ENCODE results near the gene RPP25.
A peak's percentile ranks its signal among the peaks of the same experiment; 100 is the strongest.

The RPP25 gene

GRCh38 chr15:74978077-74978476, 21.5 kb upstream of the RPP25 start:
- Histone ChIP-seq H3K27ac (peak overlapping the region; percentile 4), H3K27me3 (replicated peaks) (no peaks in the 10 kb centered on the region)
- no peak for DNase-seq

GRCh38 chr15:74977599-74977998, 21.0 kb upstream of the RPP25 start:
- in situ Hi-C loops (cut with HindIII; ENCODE audit: low pct_ligation_motif_present, low sequenced_read_pairs) = no loop called here
- H3K27me3 ChIP-seq (replicated peaks) = no peaks in the 10 kb centered on the region
- H3K27ac ChIP-seq = peak overlapping the region; percentile 4
- DNase-seq = peak; percentile 20
- no peak overlapping the region for H3K4me3 ChIP-seq (ENCODE audit: low read depth, low read length)
- H3K36me3 ChIP-seq (replicated peaks) = no peaks in the 10 kb centered on the region
- TF ChIP-seq CTCF (IDR thresholded peaks at IDR 0.05; ENCODE audit: low read depth, low read length, missing control alignments) = no peak

More at GRCh38 chr15:74978077-74978476, 21.5 kb upstream of the RPP25 start:
- H3K36me3 ChIP-seq (replicated peaks) = no peaks in the 10 kb centered on the region
- no peak overlapping the region for H3K4me3 ChIP-seq (ENCODE audit: low read depth, low read length)
- in situ Hi-C loops (cut with HindIII; ENCODE audit: low pct_ligation_motif_present, low sequenced_read_pairs) = no loop called here
- no peak for TF ChIP-seq CTCF (IDR thresholded peaks at IDR 0.05; ENCODE audit: low read depth, low read length, missing control alignments)

- Histone ChIP-seq H3K36me3 (replicated peaks) (no peaks in the 10 kb centered on the region), H3K4me3 (ENCODE audit: low read depth, low read length) (no peak overlapping the region), H3K27ac (no peak overlapping the region), H3K27me3 (replicated peaks) (no peaks in the 10 kb centered on the region)
- DNase-seq = no peak
- in situ Hi-C loops (cut with HindIII; ENCODE audit: low pct_ligation_motif_present, low sequenced_read_pairs) = no loop called here
- peak; percentile 23 for TF ChIP-seq CTCF (IDR thresholded peaks at IDR 0.05; ENCODE audit: low read depth, low read length, missing control alignments)
Measured at GRCh38 chr15:74976159-74976558, 19.6 kb upstream of the RPP25 start.

GRCh38 chr15:74967670-74968069, 11.1 kb upstream of the RPP25 start:
- Histone ChIP-seq H3K27ac (no peak overlapping the region), H3K36me3 (replicated peaks) (no peaks in the 10 kb centered on the region), H3K4me3 (ENCODE audit: low read depth, low read length) (no peak overlapping the region), H3K27me3 (replicated peaks) (no peaks in the 10 kb centered on the region)
- no peak for TF ChIP-seq CTCF (IDR thresholded peaks at IDR 0.05; ENCODE audit: low read depth, low read length, missing control alignments)
- no peak for DNase-seq
- in situ Hi-C loops (cut with HindIII; ENCODE audit: low pct_ligation_motif_present, low sequenced_read_pairs) = no loop called here

DNA sequence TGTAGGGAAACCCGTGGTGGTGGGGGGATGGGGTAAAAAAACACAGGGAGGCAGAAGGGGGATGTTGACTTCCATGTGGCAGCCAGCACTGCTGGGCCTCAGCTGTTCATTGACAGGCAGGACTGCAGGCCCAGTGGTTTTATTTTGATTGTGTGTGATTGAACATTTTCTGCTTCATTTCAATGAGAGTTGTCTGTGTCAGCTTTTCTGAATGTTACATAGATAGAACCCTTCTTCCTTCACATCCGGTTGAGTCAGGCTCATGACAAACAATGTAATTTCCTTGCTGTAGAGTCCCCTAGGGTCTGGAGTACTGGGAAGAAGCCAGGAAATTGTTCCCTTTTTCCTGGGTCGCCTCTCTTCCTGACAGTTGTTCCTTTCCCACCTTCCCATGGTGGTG, 8.2 kb upstream of the RPP25 start:
- peak; percentile 39 for DNase-seq
- in situ Hi-C loops (cut with HindIII; ENCODE audit: low pct_ligation_motif_present, low sequenced_read_pairs) = no loop called here
- Histone ChIP-seq H3K27ac (no peak overlapping the region), H3K4me3 (ENCODE audit: low read depth, low read length) (no peak overlapping the region), H3K36me3 (replicated peaks) (no peaks in the 10 kb centered on the region), H3K27me3 (replicated peaks) (no peaks in the 10 kb centered on the region)
- TF ChIP-seq CTCF (IDR thresholded peaks at IDR 0.05; ENCODE audit: low read depth, low read length, missing control alignments) = no peak

DNA sequence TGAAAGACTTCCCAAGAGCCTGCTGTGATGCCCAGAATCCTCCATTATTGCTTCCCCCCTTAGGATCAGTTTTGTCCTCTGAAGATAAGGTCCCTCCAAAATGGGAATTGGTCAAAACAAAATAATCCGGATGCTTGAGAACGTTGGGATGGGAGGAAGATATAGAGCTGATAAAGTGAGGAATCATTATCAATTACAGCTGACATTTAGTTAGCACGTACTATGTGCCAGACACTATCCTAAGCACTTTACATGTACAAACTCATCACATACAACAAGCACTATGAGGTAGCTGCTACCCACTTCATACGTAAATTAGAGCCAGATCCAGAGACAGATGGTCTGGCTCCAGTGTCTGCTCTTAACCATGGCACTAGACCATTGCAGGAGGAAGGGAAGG, 6.6 kb upstream of the RPP25 start:
- TF ChIP-seq CTCF (IDR thresholded peaks at IDR 0.05; ENCODE audit: low read depth, low read length, missing control alignments) = no peak
- DNase-seq = no peak
- Histone ChIP-seq H3K4me3 (ENCODE audit: low read depth, low read length) (no peak overlapping the region), H3K27me3 (replicated peaks) (peaks cover 4% of the 10 kb centered on the region), H3K27ac (no peak overlapping the region), H3K36me3 (replicated peaks) (no peaks in the 10 kb centered on the region)
- in situ Hi-C loops (cut with HindIII; ENCODE audit: low pct_ligation_motif_present, low sequenced_read_pairs) = no loop called here
